GM23338 (cell line): Measurements from ENCODE around the gene ACSBG1. TPM values are rescaled to one million over a fixed set of nuclear protein-coding genes. Genes with fewer than 3 reads are reported as not detected.

Experiments
- NANOG ChIP-seq: IDR thresholded peaks from 2 replicates; pipeline ENCODE4 v1.6.1; 2016; ENCODE audit warnings: antibody characterized with exemption, borderline replicate concordance
- POLR2AphosphoS5 ChIP-seq: IDR thresholded peaks from 2 replicates; pipeline ENCODE4 v1.6.1; 2016; ENCODE audit warnings: antibody characterized with exemption, low read depth
- ZNF114 ChIP-seq: fragments of 250-450 bp; sonication (Bioruptor Pico); IDR thresholded peaks from 2 replicates; pipeline ENCODE4 v1.5.0; 2020; ENCODE audit warnings: mild to moderate bottlenecking, moderate library complexity
- ZNF331 ChIP-seq: fragments of 250-450 bp; sonication (Bioruptor Pico); IDR thresholded peaks from 2 replicates; pipeline ENCODE4 v1.5.0; 2020; ENCODE audit warnings: low read depth, mild to moderate bottlenecking, moderate library complexity
- ZNF462 ChIP-seq: fragments of 250-450 bp; sonication (Bioruptor Pico); IDR thresholded peaks from 2 replicates; pipeline ENCODE4 v1.5.0; 2020; ENCODE audit warnings: mild to moderate bottlenecking, moderate library complexity
- polyA plus RNA-seq: library from polyadenylated mRNA; unstranded; fragments of >200 nt; fragmentation: Nextera tagmentation; extraction: Ambion mirVana; gene quantifications from 2 replicates; pipeline ENCODE4 v1.2.1, GENCODE V29; 2016
- total RNA-seq: library from RNA; depleted of rRNA; stranded (reverse); fragments of >200 nt; shearing (Covaris generic); gene quantifications from 2 replicates; pipeline ENCODE4 v1.2.3, GENCODE V29; 2014
- TF ChIP-seq, protein P1 (sequence below): IDR thresholded peaks from one replicate; pipeline ENCODE4 v1.6.1; 2018; ENCODE audit warnings: antibody characterized with exemption; ENCODE audit not compliant: unreplicated experiment
- TF ChIP-seq, protein P2 (sequence below): IDR thresholded peaks from 2 replicates; pipeline ENCODE4 v1.6.1; 2016; ENCODE audit warnings: antibody characterized with exemption

The ACSBG1 gene
- total and polyA plus RNA-seq, 2 experiments from 2014 or later: 1.9 to 10.0 TPM

DNA sequence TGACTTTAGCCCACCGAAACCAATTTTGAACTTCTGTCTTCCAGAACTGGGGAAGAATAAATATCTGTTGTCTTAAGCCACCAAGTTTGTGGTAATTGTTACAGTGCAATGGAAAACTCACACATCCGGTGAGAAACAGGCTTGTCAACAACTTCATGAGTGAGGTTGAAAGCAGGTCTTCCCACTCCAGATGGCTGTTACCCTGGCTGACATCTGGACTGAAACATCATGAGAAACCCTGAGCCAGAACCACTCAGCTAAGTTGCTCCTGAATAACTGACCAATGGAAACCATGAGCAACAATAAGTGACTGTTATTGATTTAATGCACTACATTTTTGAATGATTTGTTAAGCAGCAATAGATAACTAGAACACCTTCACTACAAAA, 10.3 kb downstream of the ACSBG1 start (continued):
- TF ChIP-seq ZNF462 (CRISPR knock-in tag) (no peak), ZNF114 (CRISPR knock-in tag) (no peak), NANOG (no peak), ZNF331 (no peak), POLR2AphosphoS5 (no peak)
- TF ChIP-seq, protein P1, sequence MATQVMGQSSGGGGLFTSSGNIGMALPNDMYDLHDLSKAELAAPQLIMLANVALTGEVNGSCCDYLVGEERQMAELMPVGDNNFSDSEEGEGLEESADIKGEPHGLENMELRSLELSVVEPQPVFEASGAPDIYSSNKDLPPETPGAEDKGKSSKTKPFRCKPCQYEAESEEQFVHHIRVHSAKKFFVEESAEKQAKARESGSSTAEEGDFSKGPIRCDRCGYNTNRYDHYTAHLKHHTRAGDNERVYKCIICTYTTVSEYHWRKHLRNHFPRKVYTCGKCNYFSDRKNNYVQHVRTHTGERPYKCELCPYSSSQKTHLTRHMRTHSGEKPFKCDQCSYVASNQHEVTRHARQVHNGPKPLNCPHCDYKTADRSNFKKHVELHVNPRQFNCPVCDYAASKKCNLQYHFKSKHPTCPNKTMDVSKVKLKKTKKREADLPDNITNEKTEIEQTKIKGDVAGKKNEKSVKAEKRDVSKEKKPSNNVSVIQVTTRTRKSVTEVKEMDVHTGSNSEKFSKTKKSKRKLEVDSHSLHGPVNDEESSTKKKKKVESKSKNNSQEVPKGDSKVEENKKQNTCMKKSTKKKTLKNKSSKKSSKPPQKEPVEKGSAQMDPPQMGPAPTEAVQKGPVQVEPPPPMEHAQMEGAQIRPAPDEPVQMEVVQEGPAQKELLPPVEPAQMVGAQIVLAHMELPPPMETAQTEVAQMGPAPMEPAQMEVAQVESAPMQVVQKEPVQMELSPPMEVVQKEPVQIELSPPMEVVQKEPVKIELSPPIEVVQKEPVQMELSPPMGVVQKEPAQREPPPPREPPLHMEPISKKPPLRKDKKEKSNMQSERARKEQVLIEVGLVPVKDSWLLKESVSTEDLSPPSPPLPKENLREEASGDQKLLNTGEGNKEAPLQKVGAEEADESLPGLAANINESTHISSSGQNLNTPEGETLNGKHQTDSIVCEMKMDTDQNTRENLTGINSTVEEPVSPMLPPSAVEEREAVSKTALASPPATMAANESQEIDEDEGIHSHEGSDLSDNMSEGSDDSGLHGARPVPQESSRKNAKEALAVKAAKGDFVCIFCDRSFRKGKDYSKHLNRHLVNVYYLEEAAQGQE: no peak
- TF ChIP-seq, protein P2, sequence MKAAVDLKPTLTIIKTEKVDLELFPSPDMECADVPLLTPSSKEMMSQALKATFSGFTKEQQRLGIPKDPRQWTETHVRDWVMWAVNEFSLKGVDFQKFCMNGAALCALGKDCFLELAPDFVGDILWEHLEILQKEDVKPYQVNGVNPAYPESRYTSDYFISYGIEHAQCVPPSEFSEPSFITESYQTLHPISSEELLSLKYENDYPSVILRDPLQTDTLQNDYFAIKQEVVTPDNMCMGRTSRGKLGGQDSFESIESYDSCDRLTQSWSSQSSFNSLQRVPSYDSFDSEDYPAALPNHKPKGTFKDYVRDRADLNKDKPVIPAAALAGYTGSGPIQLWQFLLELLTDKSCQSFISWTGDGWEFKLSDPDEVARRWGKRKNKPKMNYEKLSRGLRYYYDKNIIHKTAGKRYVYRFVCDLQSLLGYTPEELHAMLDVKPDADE: no peak
